Right kidney (tissue), 1 donor: ENCODE results near the gene RUSF1.
A peak's percentile ranks its signal among the peaks of the same experiment; 100 is the strongest.
"Not testable (repeated sequence)": the region's sequence is repeated elsewhere in the genome, so short reads cannot be mapped to it uniquely, and the experiment has no call there.

Source experiments
- DNase-seq: peaks from one replicate; pipeline ENCODE4 v3.0.0-alpha.2; 2016

Gene RUSF1

GRCh38 chr16:31487720-31488467 lies 20.3 kb downstream of the RUSF1 start:
- peak; percentile 76 for DNase-seq

DNA sequence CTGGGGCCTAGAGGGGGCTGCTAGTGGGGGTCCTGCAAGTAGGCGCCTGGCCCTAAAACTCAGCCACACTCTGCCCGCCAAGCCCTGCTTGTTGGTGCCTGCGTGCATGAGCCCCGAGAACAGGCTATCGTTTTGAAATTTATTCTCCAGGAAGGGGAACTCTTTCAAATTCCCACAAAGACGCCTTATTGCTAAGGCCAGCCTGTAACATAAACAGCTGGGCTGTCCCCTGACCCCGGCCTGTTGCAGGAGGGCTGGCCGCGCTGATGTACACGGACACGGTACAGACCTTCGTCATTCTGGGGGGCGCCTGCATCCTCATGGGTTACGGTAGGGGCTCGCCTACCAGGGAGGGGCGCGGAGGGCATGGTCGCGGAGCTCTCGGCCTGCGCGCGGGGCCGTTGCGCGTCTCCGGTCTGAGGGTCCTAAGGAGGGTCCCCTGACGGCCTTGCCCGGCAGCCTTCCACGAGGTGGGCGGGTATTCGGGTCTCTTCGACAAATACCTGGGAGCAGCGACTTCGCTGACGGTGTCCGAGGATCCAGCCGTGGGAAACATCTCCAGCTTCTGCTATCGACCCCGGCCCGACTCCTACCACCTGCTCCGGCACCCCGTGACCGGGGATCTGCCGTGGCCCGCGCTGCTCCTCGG lies 21.0 kb downstream of the RUSF1 start:
- peak; percentile 66 for DNase-seq

DNA sequence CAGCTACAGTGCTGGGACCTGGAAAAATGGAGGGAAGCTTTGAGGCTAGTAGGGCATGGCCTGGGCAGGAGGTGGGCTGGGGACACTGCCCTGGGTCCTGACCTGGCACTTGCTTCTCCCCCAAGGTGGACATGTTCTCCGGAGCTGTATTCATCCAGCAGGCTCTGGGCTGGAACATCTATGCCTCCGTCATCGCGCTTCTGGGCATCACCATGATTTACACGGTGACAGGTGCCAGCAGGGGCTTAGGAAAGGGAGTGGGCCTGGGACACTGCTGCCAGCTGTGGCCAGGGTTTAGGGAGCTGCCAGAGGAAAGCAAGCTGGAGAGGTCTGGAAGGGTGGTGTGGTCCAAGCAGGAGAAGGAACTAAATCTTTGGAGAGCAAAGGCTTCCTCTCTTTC lies 22.1 kb downstream of the RUSF1 start:
- no peak for DNase-seq

GRCh38 chr16:31485571-31485970 lies 22.6 kb downstream of the RUSF1 start:
- no peak for DNase-seq

DNA sequence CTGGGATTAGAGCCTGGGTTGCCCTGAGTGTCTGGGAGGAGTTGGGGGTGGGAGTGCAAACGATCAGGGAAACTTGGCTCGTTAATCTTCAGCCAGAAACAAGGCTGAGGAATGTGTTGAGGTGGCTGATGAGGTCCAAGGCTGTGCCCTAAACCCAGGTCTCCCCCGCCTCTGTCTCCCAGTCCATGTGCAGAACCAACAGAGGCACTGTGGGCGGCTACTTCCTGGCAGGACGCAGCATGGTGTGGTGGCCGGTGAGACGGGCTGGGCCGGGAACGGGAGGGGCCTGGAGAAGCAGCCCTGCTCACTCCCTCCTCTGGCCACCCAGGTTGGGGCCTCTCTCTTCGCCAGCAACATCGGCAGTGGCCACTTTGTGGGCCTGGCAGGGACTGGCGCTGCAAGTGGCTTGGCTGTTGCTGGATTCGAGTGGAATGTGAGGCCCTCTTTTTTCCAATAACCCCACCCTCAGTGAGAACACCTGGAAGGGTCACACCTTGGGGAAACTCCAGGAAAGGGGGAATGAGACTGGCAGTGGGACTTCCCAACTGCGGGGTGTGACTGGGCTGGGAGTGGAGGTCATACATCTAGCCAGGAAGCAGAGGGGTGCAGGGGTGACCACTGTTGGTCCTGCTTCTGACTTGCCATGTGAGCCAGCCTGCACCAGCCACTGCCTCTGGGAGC lies 23.6 kb downstream of the RUSF1 start:
- DNase-seq = peak; percentile 45

DNA sequence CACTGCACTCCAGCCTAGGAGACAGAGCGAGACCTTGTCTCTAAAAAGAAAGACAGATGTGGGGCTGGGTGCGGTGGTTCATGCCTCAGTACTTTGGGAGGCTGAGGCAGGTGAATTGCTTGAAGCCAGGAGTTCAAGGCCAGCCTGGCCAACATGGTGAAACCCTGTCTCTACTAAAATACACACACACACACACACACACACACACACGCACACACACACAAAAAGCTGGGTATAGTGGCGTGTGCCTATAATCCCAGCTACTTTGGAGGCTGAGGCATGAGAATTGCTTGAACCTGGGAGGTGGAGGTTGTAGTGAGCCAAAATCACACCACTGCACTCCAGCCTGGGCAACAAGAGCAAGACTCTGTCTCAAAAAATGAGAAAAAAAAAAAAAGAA lies 24.1 kb downstream of the RUSF1 start:
- DNase-seq = not testable (repeated sequence)

DNA sequence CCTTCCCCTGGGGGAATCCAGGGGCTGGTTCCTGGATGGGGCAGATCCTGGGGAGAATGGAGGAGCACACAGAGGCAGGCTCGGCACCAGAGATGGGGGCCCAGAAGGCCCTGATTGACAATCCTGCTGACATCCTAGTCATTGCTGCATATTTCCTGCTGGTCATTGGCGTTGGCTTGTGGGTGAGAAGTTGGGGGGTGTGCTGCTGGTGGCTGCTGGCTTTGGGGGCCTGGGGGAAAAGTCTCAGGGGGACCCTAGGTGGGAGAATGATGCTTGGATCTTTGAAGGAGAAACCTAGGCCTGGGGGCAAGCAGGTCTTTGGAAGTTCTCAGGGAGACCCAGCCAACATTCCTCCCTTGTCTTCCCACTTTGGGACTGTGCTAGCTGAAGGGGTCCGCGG lies 25.1 kb downstream of the RUSF1 start, which contains the start of gene SLC5A2:
Gene SLC5A2 (plus strand): TSS at position 43 of the 400 bp plus-strand sequence. CDS start 14 bp downstream, at position 57.
- DNase-seq = no peak

GRCh38 chr16:31480851-31481536 lies 27.2 kb downstream of the RUSF1 start:
- DNase-seq = no peak

DNA sequence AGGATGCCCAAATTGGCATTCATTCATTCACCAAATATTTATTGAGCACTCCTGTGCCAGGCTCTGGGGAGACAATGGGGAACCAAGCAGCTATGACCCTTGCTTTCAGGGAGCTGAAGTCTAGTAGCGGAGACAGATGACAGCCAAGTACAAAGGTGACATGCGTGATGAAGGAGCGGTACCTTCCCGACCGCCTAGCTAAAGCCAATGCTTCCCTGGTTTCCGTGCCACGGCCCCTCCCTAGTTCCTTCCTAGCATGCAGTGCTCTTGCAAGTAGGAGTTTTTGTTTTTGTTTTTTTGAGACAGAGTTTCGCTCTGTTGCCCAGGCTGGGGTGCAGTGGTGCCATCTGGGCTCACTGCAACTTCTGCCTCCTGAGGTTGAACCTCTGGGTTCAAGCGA lies 28.4 kb downstream of the RUSF1 start:
- DNase-seq = no peak

GRCh38 chr16:31478956-31479355 lies 29.2 kb downstream of the RUSF1 start:
- no peak for DNase-seq

DNA sequence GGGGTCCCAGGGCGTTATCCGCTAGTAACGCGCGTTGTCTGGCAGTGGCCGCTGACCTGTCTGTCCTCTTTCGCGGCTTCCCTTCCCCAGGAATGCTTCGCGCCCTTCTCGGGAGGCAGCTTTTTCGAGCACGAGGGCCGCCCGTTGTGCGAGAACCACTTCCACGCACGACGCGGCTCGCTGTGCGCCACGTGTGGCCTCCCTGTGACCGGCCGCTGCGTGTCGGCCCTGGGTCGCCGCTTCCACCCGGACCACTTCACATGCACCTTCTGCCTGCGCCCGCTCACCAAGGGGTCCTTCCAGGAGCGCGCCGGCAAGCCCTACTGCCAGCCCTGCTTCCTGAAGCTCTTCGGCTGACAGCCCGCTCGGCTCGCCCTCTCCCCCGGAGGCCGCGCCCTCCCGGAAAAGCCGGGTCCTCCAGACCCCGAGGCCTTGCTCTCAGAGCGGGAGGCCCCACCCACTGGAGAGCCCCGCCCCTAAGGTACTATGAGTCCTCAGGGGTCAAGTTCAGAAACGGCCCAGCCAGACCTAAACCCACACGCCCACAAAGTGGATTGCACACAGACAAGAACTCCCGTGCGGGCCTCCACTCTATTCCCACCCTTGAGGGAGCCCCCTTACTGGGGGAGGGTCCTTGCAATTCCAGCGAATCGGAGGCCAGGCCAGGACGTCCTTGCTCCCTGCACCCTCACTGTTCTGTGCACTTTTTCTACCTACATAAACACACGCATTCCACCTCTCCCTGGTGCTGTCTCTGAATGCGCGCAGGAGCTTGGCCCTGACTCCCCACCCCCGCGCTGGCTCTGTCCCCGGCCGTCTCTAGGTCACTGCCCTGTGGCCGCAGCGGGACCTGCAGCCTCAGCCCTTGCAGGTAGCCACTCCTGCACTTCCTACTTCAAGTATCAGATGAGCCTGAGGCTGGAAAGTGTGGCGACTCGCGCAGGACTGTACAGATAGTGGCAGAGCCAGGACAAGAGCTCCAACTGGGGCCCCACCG lies 30.7 kb downstream of the RUSF1 start:
- DNase-seq = peak; percentile 76

DNA sequence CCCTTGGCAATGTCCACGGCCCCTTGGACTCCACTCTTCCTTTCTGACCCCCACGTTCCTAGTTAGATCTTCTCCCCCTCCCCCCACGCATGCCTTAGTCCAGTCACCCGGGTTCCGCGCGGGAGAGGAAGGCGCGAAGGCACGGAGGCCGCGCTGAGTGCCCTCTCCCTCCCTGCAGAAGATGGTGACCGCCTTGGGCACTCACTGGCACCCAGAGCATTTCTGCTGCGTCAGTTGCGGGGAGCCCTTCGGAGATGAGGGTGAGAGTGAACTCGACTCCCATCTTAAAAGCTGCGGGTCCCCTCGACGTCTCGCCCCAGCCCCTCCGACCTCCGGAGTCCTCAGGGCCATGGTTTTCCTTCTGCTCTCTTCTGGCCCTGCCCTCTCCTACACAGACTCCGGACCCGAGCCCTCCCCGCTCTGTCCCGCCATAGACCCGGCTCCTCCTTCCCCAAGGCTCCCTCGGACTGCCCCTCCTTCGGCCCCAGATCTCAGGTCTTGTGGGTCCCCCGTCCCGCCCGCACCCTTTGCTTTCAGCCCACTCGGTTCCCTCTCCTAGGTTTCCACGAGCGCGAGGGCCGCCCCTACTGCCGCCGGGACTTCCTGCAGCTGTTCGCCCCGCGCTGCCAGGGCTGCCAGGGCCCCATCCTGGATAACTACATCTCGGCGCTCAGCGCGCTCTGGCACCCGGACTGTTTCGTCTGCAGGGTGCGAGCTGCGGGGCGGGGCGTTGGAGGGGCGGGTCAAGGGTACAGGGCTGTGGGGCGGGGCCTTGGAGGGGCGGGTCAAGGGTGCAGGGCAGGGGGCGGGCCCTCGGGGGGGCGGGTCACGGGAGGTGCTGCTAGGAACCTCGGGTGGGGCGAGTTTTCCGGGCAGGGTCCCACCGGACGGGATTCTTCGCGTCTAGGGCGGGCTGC lies 31.6 kb downstream of the RUSF1 start:
- DNase-seq = peak; percentile 74

- no peak for DNase-seq
These were observed 32.3 kb downstream of the RUSF1 start for GRCh38 chr16:31475946-31476302.

DNA sequence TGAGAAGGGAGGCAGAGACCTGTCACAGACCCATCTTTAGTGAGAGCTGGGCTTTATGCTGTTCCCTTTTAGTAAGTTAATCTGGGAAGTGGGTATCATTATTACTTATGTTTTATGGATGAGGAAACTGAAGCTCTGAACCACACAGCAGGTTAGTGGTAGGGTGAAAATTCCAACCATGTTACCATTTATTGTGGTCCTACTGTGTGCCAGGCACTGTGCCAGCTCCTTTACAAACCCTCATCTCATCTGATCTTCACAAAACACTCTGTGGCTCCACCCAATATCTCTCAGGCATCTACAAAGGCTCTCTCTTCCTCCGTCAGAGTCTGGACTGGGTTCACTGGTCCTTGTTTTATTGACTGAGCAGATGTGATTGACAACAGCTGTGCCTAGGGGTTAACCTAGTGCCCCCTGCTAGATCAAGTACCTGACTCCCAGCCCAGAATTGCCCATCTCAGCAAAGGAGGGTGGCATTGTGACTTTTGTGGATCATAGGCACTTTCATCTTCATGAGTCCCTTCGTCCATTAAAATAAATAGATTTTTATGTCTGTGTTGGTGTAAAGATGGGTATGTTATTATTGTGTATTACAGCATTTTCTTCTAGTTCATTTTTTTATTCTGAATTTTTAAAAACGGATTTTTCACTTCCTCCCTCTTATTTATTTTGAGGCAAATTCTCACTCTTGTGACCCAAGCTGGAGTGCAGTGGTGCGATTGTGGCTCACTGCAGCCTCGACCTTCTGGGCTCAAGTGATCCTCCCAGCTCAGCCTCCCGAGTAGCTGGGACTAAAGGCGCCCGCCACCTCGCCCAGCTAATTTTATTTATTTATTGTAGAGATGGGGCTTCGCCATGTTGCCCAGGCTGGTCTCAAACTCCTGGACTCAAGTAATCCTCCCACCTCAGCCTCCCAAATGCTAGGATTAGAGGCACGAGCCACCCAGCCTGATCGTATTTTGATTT lies 33.1 kb downstream of the RUSF1 start:
- no peak for DNase-seq

GRCh38 chr16:31474173-31474714 lies 33.9 kb downstream of the RUSF1 start:
- no peak for DNase-seq

GRCh38 chr16:31473264-31473984 lies 34.8 kb downstream of the RUSF1 start:
- no peak for DNase-seq

DNA sequence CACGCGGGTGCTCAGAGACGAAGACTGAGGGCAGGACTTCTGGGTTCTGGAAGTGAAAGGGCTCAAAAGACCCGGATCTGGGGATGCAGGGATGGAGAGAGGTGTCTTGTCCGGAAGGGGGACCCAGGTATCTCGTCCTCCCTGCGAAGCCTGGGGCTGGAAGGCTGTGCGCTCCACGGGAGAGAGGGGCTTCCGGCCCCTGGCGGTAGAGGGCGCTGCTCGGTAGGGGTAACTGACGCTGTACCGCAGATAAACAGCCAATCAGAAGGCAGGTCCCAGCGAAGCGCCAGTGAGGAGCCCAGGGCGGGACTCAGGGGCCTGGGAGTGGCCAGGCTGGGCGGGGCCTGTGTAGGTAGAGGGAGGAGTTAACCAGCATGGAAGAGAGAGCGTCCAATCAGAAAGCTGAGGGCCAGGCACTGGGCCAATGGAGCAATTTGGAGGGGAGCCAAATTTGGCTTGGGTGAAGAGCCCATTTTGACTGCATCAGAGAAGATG lies 35.4 kb downstream of the RUSF1 start:
- peak; percentile 55 for DNase-seq
